HFFc6 (cell line): ENCODE results near the gene OPRD1. TPM values are rescaled to one million over a fixed set of nuclear protein-coding genes. Genes with fewer than 3 reads are reported as not detected.

Experiments
- DNase-seq: peaks from one replicate; pipeline ENCODE4 v3.0.0-alpha.2; 2018
- H3K27ac Mint-ChIP-seq: 2 replicates; pipeline ENCODE4 v1.8.0; 2020; ENCODE audit warnings: mild to moderate bottlenecking, mixed read lengths
- H3K27me3 Mint-ChIP-seq: 2 replicates; pipeline ENCODE4 v1.8.0; 2021; ENCODE audit warnings: mild to moderate bottlenecking, moderate library complexity, mixed read lengths; ENCODE audit not compliant: insufficient read depth
- H3K36me3 Mint-ChIP-seq: 2 replicates; pipeline ENCODE4 v1.8.0; 2021; ENCODE audit warnings: low read depth, mixed read lengths
- H3K4me1 Mint-ChIP-seq: 2 replicates; pipeline ENCODE4 v1.8.0; 2020; ENCODE audit warnings: low read depth, mixed read lengths
- H3K4me3 Mint-ChIP-seq: 2 replicates; pipeline ENCODE4 v1.8.0; 2020; ENCODE audit warnings: mild to moderate bottlenecking, moderate library complexity, mixed read lengths
- H3K9me3 Mint-ChIP-seq: 2 replicates; pipeline ENCODE4 v1.8.0; 2020; ENCODE audit warnings: mild to moderate bottlenecking, mixed read lengths
- CTCF ChIP-seq: fragments of 200-600 bp; sonication (generic); IDR thresholded peaks from 2 replicates; pipeline ENCODE4 v1.5.0; 2021; ENCODE audit warnings: antibody characterized with exemption, mild to moderate bottlenecking
- total RNA-seq, 6 experiments: library from RNA; stranded (reverse); fragmentation: NEBNext Ultra II Directional; extraction: Animal tissue kit (Norgen Biotek cat#: 25700); gene quantifications; 2 replicates in 1 of 6; 3 replicates in 5 of 6; pipeline ENCODE4 v1.2.3, GENCODE V29; 2021

The OPRD1 gene
- total RNA-seq, 6 experiments from 2014 or later: not detected

GRCh38 chr1:28898405-28898881 lies 86.5 kb downstream of the OPRD1 start:
- DNase-seq: no peak
- H3K36me3 Mint-ChIP-seq: no peaks in the 10 kb centered on the region
- no peaks in the 10 kb centered on the region for H3K9me3 Mint-ChIP-seq
- no peak overlapping the region for H3K27ac Mint-ChIP-seq
- peaks cover 5% of the 10 kb centered on the region for H3K4me1 Mint-ChIP-seq
- H3K27me3 Mint-ChIP-seq: peaks cover 8% of the 10 kb centered on the region
- TF ChIP-seq CTCF: no peak
- no peak overlapping the region for H3K4me3 Mint-ChIP-seq

GRCh38 chr1:28899267-28899666 lies 87.3 kb downstream of the OPRD1 start:
- TF ChIP-seq CTCF: no peak
- Mint-ChIP-seq H3K9me3 (peaks cover 1% of the 10 kb centered on the region; the same call in 1 of the 2 replicates), H3K27ac (no peak overlapping the region), H3K4me1 (no peaks in the 10 kb centered on the region), H3K4me3 (no peak overlapping the region), H3K36me3 (no peaks in the 10 kb centered on the region), H3K27me3 (peaks cover 8% of the 10 kb centered on the region)
- no peak for DNase-seq

GRCh38 chr1:28900562-28900961 lies 88.6 kb downstream of the OPRD1 start:
- Mint-ChIP-seq H3K27me3 (peaks cover 8% of the 10 kb centered on the region), H3K4me3 (no peak overlapping the region), H3K4me1 (no peaks in the 10 kb centered on the region), H3K9me3 (peaks cover 4% of the 10 kb centered on the region; the same call in 1 of the 2 replicates), H3K27ac (no peak overlapping the region), H3K36me3 (no peaks in the 10 kb centered on the region)
- TF ChIP-seq CTCF: no peak
- no peak for DNase-seq

- no peak for TF ChIP-seq CTCF
- H3K36me3 Mint-ChIP-seq: no peaks in the 10 kb centered on the region
- peaks cover 4% of the 10 kb centered on the region; the same call in 1 of the 2 replicates for H3K9me3 Mint-ChIP-seq
- H3K27me3 Mint-ChIP-seq: peaks cover 8% of the 10 kb centered on the region
- no peak overlapping the region for H3K4me3 Mint-ChIP-seq
- no peak overlapping the region for H3K27ac Mint-ChIP-seq
- no peaks in the 10 kb centered on the region for H3K4me1 Mint-ChIP-seq
- no peak for DNase-seq
Observed at GRCh38 chr1:28902738-28903137, 90.8 kb downstream of the OPRD1 start.

GRCh38 chr1:28905921-28906666 lies 94.1 kb downstream of the OPRD1 start:
- Mint-ChIP-seq H3K27ac (no peak overlapping the region), H3K4me3 (no peak overlapping the region), H3K9me3 (peaks cover 4% of the 10 kb centered on the region; the same call in 1 of the 2 replicates)

More at GRCh38 chr1:28905921-28906666, 94.1 kb downstream of the OPRD1 start:
- Mint-ChIP-seq H3K36me3 (no peaks in the 10 kb centered on the region), H3K27me3 (no peaks in the 10 kb centered on the region; the same call in 1 of the 2 replicates), H3K4me1 (no peaks in the 10 kb centered on the region)
- TF ChIP-seq CTCF: no peak
- DNase-seq: no peak
